OCI-LY1 (cell line): ENCODE measurements around the gene VAV3.

Experiments
- CTCF ChIP-seq: fragments of 200-600 bp; sonication (generic), shearing (Covaris generic); IDR thresholded peaks from 2 replicates; pipeline ENCODE4 v1.5.1; 2017; ENCODE audit warnings: mild to moderate bottlenecking, antibody characterized with exemption, low read length, moderate library complexity, mixed read lengths
- EZH2 ChIP-seq: fragments of 200-600 bp; sonication (generic), shearing (Covaris generic); IDR thresholded peaks from 2 replicates; pipeline ENCODE4 v1.8.0; 2017; ENCODE audit warnings: borderline replicate concordance, mixed run types, mild to moderate bottlenecking, antibody characterized with exemption, low read length, moderate library complexity, mixed read lengths

DNA sequence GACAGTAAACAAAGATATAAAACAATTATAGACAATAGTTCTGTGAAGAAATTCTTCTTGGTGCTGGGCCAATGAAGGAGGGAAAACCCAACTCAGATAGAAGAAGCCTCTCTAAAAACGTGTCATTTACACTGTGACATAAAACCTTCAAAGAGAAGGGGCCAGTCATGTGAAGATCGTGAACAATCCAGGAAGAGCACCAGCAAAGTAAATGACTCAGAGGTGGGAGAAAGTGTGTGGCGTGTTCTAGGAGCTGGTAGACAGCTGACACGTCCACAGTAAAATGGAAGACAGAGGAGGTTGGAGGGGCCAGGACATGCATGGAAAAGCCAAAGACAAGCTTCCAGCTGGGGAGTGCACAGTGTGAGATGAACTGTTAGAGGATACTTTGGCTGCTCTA is 143.6 kb downstream of the VAV3 start:
- TF ChIP-seq CTCF: no peak
- no peak for TF ChIP-seq EZH2
